H1 (cell line): Measurements from ENCODE around the gene BCO2. TPM values are rescaled to one million over a fixed set of nuclear protein-coding genes. Genes with fewer than 3 reads are reported as not detected.

Source experiments
- CEBPB ChIP-seq: IDR thresholded peaks from 2 replicates; pipeline ENCODE4 v1.6.1; 2012; ENCODE audit warnings: low read depth, low read length
- CHD2 ChIP-seq: IDR thresholded peaks from 2 replicates; pipeline ENCODE4 v1.6.1; 2012; ENCODE audit warnings: low read length, improper control_type of control experiment
- GTF2F1 ChIP-seq: IDR thresholded peaks from 2 replicates; pipeline ENCODE4 v1.6.1; 2012; ENCODE audit warnings: low read depth, low read length, improper control_type of control experiment, borderline replicate concordance
- HDAC2 ChIP-seq, 2 experiments: fragments of 300-600 bp in 1 of 2; sonication (generic) in 1 of 2; IDR thresholded peaks; 2 replicates each; pipeline ENCODE4 v1.6.1; 2011 to 2012; ENCODE audit warnings: low read depth in 2 of 2, low read length in 2 of 2, mild to moderate bottlenecking in 2 of 2, moderate library complexity in 2 of 2, borderline replicate concordance in 1 of 2, inconsistent platforms in 1 of 2
- SAP30 ChIP-seq: fragments of 300-600 bp; sonication (generic); IDR thresholded peaks from 2 replicates; pipeline ENCODE4 v1.7.1; 2012; ENCODE audit warnings: low read length, moderate library complexity, mild to moderate bottlenecking, inconsistent platforms; ENCODE audit not compliant: insufficient read depth, insufficient replicate concordance
- SIRT6 ChIP-seq: IDR thresholded peaks from one replicate; pipeline ENCODE4 v1.7.1; 2012; ENCODE audit warnings: low read length, inconsistent platforms
- SP2 ChIP-seq: IDR thresholded peaks from 2 replicates; pipeline ENCODE4 v1.6.1; 2012; ENCODE audit warnings: mild to moderate bottlenecking, low read length, inconsistent platforms
- polyA plus RNA-seq, 7 experiments: library from polyadenylated mRNA; depleted of rRNA in 3 of 7; stranded (reverse) in 5 of 7; unstranded in 2 of 7; fragments of >200 nt in 5 of 7; fragments of 200-250 nt in 2 of 7; gene quantifications; 1 replicate in 5 of 7; 2 replicates in 1 of 7; 4 replicates in 1 of 7; pipeline versions ENCODE4 v1.2.1 to v1.2.3, GENCODE V29; 2011 to 2013; ENCODE audit warnings: missing spikeins in 2 of 7, mixed read lengths in 2 of 7
- total RNA-seq: library from RNA; stranded (reverse); fragmentation: NEBNext Ultra II Directional; extraction: Animal tissue kit (Norgen Biotek cat#: 25700); gene quantifications from 2 replicates; pipeline ENCODE4 v1.2.1, GENCODE V29; 2021
- TF ChIP-seq, protein P1 (sequence below): IDR thresholded peaks from 2 replicates; pipeline ENCODE4 v1.6.1; 2012; ENCODE audit warnings: inconsistent platforms

Gene BCO2
- total and polyA plus RNA-seq, 2 of the 8 experiments (the other 6 are each of a cell fraction or from before 2014, with no cell fraction given) = 0.42 to 0.82 TPM

GRCh38 chr11:112211536-112211935 lies 36.2 kb downstream of the BCO2 start (continued):
- TF ChIP-seq SAP30 = no peak
- no peak for TF ChIP-seq CEBPB
- no peak for TF ChIP-seq SP2
- no peak for TF ChIP-seq SIRT6
- TF ChIP-seq, protein P1, sequence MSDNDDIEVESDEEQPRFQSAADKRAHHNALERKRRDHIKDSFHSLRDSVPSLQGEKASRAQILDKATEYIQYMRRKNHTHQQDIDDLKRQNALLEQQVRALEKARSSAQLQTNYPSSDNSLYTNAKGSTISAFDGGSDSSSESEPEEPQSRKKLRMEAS = no peak
- no peak for TF ChIP-seq CHD2
- TF ChIP-seq HDAC2 (IDR thresholded peaks at IDR 0.05; ENCODE audit: borderline replicate concordance in 1 of 2, low read depth in 2 of 2, low read length in 2 of 2) = no peak
- TF ChIP-seq GTF2F1 = no peak
